Activated CD8-positive, alpha-beta memory T cell treated with anti-CD3 and anti-CD28 coated beads, Interleukin-2, amount 50 U/mL, for 4 hours (primary cell): Measurements from ENCODE around the gene A4GNT.

Experiments
- DNase-seq: peaks from one replicate; pipeline ENCODE4 v3.0.0-alpha.2; 2020

Gene A4GNT

DNA sequence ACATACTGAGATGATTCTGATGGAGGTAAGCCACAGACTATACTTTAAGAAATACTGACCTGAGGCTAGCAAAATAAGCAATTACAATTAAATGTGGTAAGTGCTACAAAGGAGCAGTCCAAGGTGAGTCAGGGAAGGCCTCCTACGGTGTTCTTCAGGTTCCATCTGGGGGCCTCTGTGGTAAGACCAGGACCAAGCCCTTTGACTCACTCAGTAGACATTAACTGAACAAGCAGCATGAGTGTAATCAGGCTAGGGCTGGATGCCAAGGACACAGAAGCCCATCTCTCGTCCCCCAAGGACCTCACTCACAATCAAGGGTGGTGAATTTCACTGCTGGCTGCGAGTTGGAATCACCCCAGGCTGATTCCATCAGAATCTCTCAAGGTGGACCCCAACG, 54.1 kb downstream of the A4GNT start:
- no peak for DNase-seq
